Measurements from ENCODE around the gene IYD.
"Not testable (repeated sequence)": the region's sequence is repeated elsewhere in the genome, so short reads cannot be mapped to it uniquely, and the experiment has no call there.

IYD gene

GRCh38 chr6:150352321-150353296 lies 16.2 kb upstream of the IYD start:
- ATAC-seq = no peak
- no peak for DNase-seq

GRCh38 chr6:150353445-150353844 lies 15.4 kb upstream of the IYD start:
- ATAC-seq (no peak), DNase-seq (no peak)

- ATAC-seq = no peak
- no peak for DNase-seq
These were observed 13.8 kb upstream of the IYD start for GRCh38 chr6:150354754-150355571.

GRCh38 chr6:150355932-150356331 lies 12.9 kb upstream of the IYD start:
- no peak for ATAC-seq
- no peak for DNase-seq

- no peak for ATAC-seq
- no peak for DNase-seq
These were observed 6.9 kb upstream of the IYD start for GRCh38 chr6:150361876-150362275.

GRCh38 chr6:150363733-150364132 lies 5.1 kb upstream of the IYD start:
- DNase-seq (no peak), ATAC-seq (no peak)

- DNase-seq (no peak), ATAC-seq (no peak)
These were observed 2.6 kb upstream of the IYD start for GRCh38 chr6:150366118-150366778.

GRCh38 chr6:150369408-150369807 lies 596 bp downstream of the IYD start:
- DNase-seq (no peak), ATAC-seq (no peak)

GRCh38 chr6:150370112-150370511 lies 1.3 kb downstream of the IYD start:
- no peak for DNase-seq
- ATAC-seq = no peak

- DNase-seq (no peak), ATAC-seq (no peak)
These were observed 2.5 kb downstream of the IYD start for GRCh38 chr6:150371356-150371755.

- DNase-seq (no peak), ATAC-seq (no peak)
These were observed 3.2 kb downstream of the IYD start for GRCh38 chr6:150372051-150372450.

GRCh38 chr6:150373260-150373701 lies 4.5 kb downstream of the IYD start:
- DNase-seq = no peak
- no peak for ATAC-seq

GRCh38 chr6:150374346-150374745 lies 5.5 kb downstream of the IYD start:
- not testable (repeated sequence) for ATAC-seq

GRCh38 chr6:150377211-150377781 lies 8.5 kb downstream of the IYD start:
- DNase-seq = no peak
- no peak for ATAC-seq

More at GRCh38 chr6:150374346-150374745, 5.5 kb downstream of the IYD start:
- not testable (repeated sequence) for DNase-seq

GRCh38 chr6:150380256-150380655 lies 11.4 kb downstream of the IYD start:
- ATAC-seq (no peak), DNase-seq (no peak)

- DNase-seq = no peak
- ATAC-seq = no peak
These were observed 13.4 kb downstream of the IYD start for GRCh38 chr6:150382171-150382570.

GRCh38 chr6:150391414-150391813 lies 22.6 kb downstream of the IYD start:
- DNase-seq = no peak
- ATAC-seq = no peak

GRCh38 chr6:150391890-150392289 lies 23.1 kb downstream of the IYD start:
- no peak for DNase-seq
- no peak for ATAC-seq

GRCh38 chr6:150392452-150393220 lies 23.8 kb downstream of the IYD start:
- ATAC-seq (no peak), DNase-seq (no peak)

GRCh38 chr6:150394053-150394898 lies 25.5 kb downstream of the IYD start:
- no peak for ATAC-seq
- no peak for DNase-seq
